ENCODE data around the gene SORCS2. TPM values are rescaled to one million over a fixed set of nuclear protein-coding genes. Genes with fewer than 3 reads are reported as not detected.

Gene SORCS2
- total RNA-seq, 2 donors from 2014 or later = 1.0 to 4.4 TPM

DNA sequence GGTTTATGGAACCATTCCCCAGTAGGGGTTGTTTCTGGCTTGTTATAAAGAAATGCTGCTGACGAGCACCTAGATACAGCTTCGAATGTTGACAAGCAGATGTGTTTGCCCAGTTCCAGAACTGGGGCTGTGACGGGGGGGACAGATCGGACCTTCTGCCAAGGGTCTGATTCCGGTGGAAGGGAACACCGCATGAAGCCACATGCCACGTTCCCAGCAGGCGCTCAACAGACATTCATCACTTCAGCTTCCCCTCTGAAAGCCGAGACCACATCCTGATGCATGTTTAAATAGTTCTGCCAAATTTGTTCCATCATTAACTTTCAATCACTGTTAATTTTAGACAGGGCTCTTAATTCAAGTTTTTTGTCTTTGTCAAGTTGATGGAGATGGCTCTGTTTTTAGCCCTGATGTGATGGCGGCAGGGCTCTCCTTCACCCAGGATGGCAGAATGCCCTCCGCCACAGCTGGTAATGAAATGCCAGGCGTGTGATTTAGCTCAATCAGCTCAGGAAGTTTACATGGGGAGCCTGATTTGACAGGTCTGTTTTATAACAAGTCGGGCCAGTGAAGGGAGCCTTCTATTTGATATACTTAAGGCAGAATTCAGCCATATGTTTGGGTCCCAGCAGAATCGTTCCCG is 185.0 kb downstream of the SORCS2 start:
- Histone ChIP-seq H3K9me3 (no peaks in the 10 kb centered on the region), H3K27me3 (replicated peaks; ENCODE audit: insufficient read depth) (no peaks in the 10 kb centered on the region), H3K4me3 (no peak overlapping the region), H3K27ac (no peak overlapping the region), H3K36me3 (no peaks in the 10 kb centered on the region), H3K4me1 (replicated peaks) (peaks cover 6% of the 10 kb centered on the region)
- WGBS = 40% methylated on average over 15 of the region's 15 CpGs
- TF ChIP-seq, protein P1, sequence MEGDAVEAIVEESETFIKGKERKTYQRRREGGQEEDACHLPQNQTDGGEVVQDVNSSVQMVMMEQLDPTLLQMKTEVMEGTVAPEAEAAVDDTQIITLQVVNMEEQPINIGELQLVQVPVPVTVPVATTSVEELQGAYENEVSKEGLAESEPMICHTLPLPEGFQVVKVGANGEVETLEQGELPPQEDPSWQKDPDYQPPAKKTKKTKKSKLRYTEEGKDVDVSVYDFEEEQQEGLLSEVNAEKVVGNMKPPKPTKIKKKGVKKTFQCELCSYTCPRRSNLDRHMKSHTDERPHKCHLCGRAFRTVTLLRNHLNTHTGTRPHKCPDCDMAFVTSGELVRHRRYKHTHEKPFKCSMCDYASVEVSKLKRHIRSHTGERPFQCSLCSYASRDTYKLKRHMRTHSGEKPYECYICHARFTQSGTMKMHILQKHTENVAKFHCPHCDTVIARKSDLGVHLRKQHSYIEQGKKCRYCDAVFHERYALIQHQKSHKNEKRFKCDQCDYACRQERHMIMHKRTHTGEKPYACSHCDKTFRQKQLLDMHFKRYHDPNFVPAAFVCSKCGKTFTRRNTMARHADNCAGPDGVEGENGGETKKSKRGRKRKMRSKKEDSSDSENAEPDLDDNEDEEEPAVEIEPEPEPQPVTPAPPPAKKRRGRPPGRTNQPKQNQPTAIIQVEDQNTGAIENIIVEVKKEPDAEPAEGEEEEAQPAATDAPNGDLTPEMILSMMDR (IDR thresholded peaks at IDR 0.05) = no peak
- no peak for TF ChIP-seq POLR2A (IDR thresholded peaks at IDR 0.05)
- DNase-seq (ENCODE audit: low spot score) = no peak
- intact Hi-C loops (cut with DNase I) = no loop called here

DNA sequence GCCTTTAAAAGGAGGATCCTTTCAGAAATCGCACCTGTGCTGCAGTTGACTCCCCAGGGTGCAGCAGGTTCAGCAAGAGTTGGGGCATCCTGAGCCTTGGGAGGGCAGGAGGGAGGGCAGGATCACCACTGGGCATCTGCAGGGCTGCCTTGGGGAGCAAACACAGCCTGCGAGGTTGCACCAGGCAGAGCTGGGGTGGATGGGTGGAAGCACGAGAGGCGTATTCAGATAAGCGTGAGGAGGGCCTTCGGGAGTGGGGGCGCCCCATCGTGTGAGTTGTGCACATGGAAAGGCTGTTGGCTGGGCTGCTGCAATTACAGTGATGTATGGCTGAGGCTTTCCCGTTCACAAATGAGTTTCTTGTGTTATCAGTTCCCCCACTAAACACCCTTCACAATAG is 186.8 kb downstream of the SORCS2 start:
- Histone ChIP-seq H3K36me3 (no peaks in the 10 kb centered on the region), H3K9me3 (no peaks in the 10 kb centered on the region), H3K27ac (no peak overlapping the region), H3K4me1 (replicated peaks) (peaks cover 6% of the 10 kb centered on the region), H3K27me3 (replicated peaks; ENCODE audit: insufficient read depth) (no peaks in the 10 kb centered on the region), H3K4me3 (no peak overlapping the region)
- 93% methylated on average over 9 of the region's 9 CpGs for WGBS
- no peak for DNase-seq (ENCODE audit: low spot score)
- TF ChIP-seq POLR2AphosphoS5 (IDR thresholded peaks at IDR 0.05) = no peak
- TF ChIP-seq, protein P1 (IDR thresholded peaks at IDR 0.05) = no peak
- TF ChIP-seq POLR2A (IDR thresholded peaks at IDR 0.05) = no peak
- intact Hi-C loops (cut with DNase I) = no loop called here

DNA sequence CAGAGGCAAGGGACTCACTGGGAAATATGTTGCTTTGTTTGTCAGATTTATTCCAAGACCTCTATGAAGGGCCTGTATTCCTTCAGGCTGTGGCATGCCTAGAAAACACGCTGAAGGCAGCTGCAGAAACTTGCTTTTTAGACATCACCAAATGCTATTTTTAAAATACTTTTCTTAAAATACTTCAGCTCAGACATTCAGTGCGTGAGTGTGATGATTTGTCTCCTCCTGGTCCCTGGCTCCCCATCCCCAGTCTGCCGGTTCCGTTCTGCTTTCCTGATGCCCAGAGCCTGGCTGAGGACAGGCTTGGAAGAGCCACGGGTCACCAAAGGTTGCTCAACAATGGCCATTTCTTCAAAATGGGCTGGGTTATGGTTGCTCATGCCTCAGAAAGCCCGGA is 187.4 kb downstream of the SORCS2 start:
- Histone ChIP-seq H3K4me3 (no peak overlapping the region), H3K9me3 (no peaks in the 10 kb centered on the region), H3K36me3 (no peaks in the 10 kb centered on the region), H3K27me3 (replicated peaks; ENCODE audit: insufficient read depth) (no peaks in the 10 kb centered on the region), H3K27ac (no peak overlapping the region), H3K4me1 (replicated peaks) (peaks cover 6% of the 10 kb centered on the region)
- DNase-seq (ENCODE audit: low spot score) = no peak
- intact Hi-C loops (cut with DNase I) = loop anchor here (10.0 kb wide), 1 partner anchor 1135 kb away; no protein-coding TSS in a partner anchor
- 76% methylated on average over 6 of the region's 6 CpGs for WGBS
- TF ChIP-seq POLR2A (IDR thresholded peaks at IDR 0.05) (no peak), POLR2AphosphoS5 (IDR thresholded peaks at IDR 0.05) (no peak)
- TF ChIP-seq, protein P1 (IDR thresholded peaks at IDR 0.05) = no peak

DNA sequence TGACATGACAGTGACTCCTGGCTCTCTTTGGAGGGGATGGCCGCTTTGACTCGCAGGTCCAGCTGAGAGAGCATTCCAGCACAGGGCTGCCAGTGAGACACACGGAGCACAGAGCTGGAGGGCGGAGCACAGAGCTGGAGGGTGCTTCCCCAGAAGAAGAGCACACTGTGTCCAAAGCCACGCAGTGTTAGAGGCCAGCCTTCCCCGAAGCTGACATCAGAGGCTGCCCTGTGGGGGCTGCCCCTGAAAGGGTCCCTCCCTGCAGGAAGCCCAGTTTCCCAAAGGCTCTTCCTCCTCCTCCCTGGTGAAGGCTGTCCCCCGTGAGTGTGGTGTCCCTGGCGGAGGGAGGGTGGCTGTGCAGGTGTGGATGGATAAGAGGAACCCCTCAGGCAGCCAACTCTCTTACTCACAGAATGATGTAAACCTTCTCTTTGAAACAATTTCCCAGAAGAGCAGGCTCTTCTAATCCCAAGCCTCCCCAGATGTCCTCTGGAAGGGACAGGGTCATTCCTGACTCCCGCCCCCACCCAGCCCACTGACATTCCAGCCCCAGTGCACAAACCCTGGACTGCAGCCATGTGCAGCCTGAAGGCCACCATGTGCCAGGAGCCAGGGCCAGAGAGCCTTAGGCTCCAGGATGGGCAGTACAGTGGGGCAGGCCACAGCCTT is 189.0 kb downstream of the SORCS2 start:
- Histone ChIP-seq H3K27ac (no peak overlapping the region), H3K36me3 (no peaks in the 10 kb centered on the region), H3K4me3 (no peak overlapping the region), H3K9me3 (no peaks in the 10 kb centered on the region), H3K4me1 (replicated peaks) (peaks cover 6% of the 10 kb centered on the region), H3K27me3 (replicated peaks; ENCODE audit: insufficient read depth) (no peaks in the 10 kb centered on the region)
- DNase-seq (ENCODE audit: low spot score) = no peak
- TF ChIP-seq POLR2AphosphoS5 (IDR thresholded peaks at IDR 0.05) = no peak
- no peak for TF ChIP-seq POLR2A (IDR thresholded peaks at IDR 0.05)
- TF ChIP-seq, protein P1 (IDR thresholded peaks at IDR 0.05) = no peak
- 66% methylated on average over 9 of the region's 9 CpGs for WGBS
- intact Hi-C loops (cut with DNase I) = loop anchor here (10.0 kb wide), 1 partner anchor 1133 kb away; no protein-coding TSS in a partner anchor

All from prostate gland (tissue), 2 donors.